HG02610 (cell line): ENCODE data around the gene SMIM10L1.
A peak's percentile ranks its signal among the peaks of the same experiment; 100 is the strongest.

Source experiments
- ATAC-seq: cut with Tn5 transposase; IDR thresholded peaks from one replicate; pipeline ENCODE4 v1.9.1; 2021; ENCODE audit warnings: mild to moderate bottlenecking, moderate library complexity; ENCODE audit not compliant: unreplicated experiment

The SMIM10L1 gene

DNA sequence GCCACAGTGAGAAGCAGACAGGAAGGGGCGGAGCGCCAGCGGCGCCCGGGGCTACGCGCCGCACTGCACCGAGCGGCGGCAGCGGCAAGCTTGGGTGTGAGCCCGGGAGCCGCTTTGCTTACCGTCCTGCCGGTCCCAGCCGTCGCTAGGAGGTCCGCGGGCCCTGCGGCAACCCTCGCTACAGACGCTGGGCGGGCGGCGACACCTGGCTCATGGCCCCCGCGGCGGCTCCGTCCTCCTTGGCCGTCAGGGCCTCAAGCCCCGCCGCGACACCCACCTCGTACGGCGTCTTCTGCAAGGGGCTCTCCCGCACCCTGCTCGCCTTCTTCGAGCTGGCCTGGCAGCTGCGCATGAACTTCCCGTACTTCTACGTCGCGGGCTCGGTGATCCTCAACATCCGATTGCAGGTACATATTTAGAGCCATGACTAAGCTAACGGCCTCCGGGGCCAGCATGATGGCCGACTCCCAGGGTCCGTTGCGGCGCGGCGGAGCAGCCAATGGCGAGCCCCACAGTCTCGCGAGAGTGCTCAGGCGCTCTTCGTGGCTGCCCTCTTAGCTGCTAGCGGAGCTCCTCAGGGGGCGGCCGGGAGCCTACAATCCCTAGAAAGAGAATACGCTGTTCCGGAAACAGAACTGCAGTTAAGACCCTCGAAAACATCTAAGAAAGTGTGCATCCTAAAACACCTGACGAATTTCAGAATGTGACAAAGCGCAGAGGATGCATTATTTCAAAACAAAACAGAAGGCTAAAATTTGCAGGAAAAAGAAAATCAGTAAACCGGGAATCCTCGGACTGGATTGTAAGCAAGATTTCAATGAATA is at the start of gene SMIM10L1:
Gene SMIM10L1 (plus strand): TSS at position 50 of the 824 bp plus-strand sequence. CDS start 163 bp downstream, at position 213.
- ATAC-seq, result peak; percentile 96

DNA sequence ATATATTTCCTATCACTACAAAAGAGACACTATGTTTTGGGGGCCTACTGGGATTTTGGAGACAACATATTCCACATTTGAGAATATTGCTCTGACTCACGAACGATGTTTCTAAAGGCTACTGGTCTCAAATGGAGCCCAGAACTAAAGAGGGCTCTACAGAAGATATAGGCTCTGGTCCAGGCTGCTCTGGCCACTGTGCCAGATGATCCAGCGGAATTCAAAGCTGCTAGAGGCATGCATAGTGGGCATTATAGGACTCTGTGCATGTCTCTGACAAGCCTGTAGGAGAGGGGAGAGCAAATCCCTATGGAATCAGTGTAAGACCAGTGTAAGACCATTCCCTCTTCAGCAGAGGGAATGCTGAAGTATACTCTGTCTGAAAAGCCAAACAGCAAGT is 40.6 kb upstream of the SMIM10L1 start:
- no peak for ATAC-seq

DNA sequence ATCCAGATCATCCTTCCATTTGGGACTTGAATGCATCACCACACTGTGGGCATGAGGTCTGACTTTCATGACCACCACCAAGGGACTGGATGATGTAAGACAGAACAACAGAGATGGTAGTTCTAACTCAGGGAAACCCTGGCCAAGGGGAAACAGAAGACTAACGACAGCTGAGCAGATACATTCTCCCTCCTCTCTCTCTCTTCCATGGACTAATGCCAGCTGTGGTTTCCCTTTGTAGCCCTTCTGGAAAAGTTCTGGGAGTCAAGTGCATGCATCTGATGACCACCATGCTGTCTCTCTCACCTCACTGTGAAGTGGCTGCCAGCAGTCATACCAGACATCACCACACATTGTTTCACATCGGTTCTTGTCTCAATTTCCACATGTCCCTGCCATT is 40.0 kb upstream of the SMIM10L1 start:
- ATAC-seq, result no peak

DNA sequence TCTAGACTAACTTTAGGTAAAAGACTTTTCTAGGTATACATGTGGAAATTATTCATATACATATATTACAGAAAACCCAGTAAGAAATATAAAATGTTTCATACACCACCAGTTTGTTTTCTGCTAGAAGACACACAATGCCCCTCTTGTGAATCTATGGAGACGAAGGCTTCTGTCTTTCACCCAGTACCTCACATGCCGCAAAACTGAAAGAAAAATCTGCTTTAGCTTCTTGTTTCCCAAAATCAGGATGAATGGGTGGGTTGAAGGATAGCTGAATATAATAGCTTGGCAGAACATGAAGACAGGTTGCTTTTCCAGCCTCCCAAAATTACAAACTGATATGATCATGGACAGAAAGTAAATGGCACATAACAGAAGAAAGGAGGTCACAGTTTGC is 37.8 kb upstream of the SMIM10L1 start:
- no peak for ATAC-seq

DNA sequence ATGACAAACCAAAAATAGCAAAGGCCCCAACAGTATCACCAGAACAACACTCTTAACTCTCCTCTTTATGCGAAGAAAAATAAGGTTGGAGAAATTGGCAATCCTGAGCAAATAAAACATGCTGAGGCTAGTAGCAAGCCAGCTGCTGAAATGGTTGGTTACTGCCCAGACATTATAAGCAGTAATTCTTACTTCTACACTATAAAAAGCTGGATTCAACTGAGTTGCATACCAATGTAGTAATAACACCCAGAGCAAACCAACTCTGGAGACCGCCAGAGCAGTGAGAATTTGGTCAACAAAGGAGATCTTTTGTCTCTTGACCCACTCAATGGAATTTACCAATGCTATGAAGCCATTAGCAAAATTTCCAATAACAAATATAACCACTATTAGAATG is 37.2 kb upstream of the SMIM10L1 start:
- ATAC-seq, result no peak

DNA sequence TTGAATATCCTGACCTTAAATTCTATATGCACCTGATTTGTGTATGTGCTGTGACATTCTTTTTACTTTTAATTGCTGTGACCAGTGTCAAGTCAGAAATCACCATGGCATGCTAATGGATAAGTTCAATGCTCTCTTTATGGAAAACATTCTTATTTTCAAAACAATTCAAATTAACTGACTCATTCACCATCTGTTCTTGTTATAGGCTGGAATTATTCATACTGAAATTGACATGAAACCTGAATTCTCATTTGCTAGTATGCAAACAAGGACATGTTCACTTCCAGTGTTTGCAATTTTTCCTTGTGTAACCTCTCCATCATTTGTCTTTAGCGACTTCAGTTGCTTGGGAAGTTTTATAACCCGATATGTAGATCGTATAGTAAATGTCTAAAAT is 36.7 kb upstream of the SMIM10L1 start, which contains the start of gene TAS2R30:
Gene TAS2R30 (minus strand): TSS at position 340 of the 400 bp plus-strand sequence. CDS start 400 bp downstream, outside the sequence.
- ATAC-seq, result no peak

DNA sequence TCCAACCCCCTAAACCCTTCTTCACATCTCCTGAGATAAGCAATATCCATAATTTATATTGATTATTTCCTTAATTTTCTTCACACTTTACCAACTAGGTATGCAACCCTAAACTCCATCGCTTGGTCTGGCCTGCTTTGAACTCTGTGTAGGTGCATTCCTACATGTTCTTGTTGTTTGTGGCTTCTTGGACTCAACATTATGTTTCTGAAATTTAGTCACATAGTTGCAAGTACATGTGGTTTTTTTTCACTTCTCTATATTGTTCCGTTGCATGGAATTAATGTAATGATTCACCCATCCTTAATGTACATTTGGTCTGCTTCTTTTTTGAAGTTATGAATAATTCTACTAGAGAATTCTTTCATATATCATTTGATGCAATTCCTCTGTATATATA is 34.9 kb upstream of the SMIM10L1 start:
- ATAC-seq, result peak; percentile 83

DNA sequence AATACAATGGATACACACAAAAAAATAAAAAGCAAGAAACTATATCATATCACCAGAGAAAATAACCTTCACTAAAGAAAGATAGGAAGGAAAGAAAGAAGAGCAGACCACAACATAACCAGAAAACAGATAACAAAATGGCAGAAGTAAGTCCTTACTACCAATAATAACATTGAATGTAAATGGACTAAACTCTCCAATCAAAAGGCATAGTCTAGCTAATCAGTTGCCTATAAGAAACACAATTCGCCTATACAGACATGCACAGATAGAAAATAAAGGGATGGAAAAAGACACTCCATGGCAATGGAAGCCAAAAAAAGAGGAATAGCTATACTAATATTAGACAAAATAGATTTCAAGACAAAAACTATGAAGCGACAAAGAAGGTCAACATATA is 27.6 kb upstream of the SMIM10L1 start:
- no peak for ATAC-seq

DNA sequence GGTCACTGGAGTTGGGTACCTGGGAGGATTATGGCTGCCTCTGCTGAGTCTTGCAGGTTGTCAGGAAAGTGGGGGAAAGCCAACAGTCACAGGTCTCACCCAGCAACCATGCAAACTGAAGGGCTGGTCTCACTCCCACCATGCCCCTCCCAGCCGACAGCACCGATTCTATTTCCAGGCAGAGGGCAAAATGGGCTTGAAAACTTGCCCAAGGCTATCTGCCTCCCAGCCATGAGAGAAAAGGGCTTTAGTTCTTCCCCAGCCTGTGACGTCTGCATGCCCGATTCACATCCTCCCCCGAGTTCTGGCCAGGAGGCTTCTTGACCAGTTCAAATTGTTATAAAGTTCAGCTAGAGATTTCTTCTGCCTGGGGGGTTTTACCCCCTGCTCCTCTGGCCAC is 26.7 kb upstream of the SMIM10L1 start:
- no peak for ATAC-seq

DNA sequence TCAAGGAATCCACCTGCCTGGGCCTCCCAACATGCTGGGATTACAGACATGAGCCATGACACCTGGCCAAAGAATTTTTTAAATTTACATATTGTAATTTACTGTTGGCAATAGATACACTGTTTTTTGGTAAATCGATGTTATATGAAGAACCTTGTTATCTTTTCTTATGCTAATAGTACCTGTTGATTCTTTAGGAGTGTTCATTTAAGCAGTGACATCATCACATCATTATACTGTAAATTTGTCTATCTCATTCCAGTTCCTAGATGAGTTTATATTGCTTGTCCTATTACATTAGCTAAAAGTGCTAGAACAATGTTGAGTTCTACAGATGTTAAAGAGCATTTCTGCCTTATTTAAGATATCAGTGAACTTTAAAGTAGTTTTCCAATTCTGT is 23.6 kb upstream of the SMIM10L1 start:
- ATAC-seq, result no peak

DNA sequence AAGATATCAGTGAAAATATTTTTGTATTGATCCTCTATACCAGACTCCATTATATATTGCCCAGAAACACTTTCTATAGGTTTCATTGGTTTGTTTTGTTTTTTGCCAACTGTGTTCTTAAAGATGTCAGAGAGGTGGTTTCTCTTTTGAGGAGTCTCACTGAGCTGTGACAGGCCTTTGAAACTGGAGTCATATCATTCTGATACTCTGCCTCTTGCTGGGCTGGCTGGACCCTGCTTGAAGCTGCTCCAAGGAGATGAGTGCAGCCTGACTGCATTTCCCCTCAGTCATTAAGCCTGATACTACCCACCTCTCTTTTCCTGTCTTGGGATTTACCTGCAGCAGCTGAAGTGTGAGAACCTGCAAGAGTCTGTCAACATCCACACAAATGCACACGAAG is 20.2 kb upstream of the SMIM10L1 start:
- ATAC-seq, result peak; percentile 80

DNA sequence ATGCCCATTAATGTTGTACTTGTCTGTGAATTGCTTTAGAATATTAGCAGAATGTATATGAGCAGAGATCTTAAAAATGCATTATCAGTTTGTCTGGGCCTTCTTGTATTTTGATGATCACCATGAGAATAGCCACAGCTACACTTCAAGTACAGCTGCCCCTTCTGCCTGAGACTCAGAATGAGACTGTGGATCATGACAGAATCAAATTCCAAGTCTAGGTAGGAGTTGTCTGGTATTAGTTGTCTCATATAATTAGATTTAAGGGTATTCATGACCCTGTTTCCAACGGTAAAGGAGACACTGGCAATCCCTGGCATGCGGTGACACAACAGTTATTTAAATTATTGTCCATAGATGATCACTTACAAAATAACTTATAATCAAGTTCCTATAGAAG is 18.3 kb upstream of the SMIM10L1 start:
- ATAC-seq, result no peak

DNA sequence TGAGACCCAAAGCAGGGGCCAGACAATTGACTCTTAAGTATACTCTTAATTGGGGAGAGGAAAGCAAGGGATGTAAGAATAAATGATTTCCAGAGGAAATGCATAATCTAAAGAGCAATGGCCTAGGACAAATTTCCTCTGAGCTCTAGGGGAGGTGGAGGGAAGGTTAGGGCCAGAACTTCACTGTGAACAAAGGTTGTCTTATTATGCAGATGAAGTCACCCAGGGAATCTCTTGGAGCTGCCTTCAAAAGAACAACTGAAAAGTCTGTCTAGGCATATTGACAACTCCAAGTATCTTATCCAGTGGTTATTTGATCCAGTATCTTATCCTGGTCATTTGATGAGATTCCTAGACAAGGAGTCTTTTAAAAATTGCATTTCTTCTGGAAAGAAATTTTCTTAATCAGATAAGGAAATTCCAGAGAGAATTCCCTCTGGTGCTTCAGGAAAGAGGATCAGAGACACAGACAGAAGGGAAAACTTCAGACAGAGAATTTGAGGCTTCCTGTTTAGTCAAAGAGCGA is 16.5 kb upstream of the SMIM10L1 start:
- ATAC-seq, result no peak

DNA sequence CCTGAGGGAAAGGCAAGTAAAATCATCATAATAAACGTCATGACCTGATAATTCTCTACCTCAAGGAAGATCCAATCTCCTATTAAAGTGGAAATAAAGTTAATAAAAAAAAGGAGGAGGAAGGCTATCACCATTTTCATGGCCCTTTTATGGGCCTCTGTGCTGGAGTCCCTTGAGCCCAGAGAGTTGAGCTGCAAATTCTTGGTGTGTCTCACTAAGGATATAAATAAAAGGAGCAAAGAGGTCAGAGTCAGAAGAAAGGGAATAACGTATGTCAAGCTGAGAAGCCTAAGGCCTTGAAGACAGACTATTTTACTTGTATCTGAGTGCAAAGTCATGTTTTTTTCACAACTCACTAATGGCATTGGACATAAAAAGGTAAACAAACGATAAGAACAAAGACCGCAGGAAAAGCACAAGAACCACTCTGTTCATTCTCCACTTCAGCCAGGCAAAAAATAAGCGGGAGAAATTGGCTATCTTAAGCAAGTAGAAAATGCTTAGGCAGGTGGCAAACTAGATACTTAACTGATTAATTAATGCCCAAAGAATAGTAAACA is 12.0 kb upstream of the SMIM10L1 start:
- ATAC-seq, result no peak

DNA sequence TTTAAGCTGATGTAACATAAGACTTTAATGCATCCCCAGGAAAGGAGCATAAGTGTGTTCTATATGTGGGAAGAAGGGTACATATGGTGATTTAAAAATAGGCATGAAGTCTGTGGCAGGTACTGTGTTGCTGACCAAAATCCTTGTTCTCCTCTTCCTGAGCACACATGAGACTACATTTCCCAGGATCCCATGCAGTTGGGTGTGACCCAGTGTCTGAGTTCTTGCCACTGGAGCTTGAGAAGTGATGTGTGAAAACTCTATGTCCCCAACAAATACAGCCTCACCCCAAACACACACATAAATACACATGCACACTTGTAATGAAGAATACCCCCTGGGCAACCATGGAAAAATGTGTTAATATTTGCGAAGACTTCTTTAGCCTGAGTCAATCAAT is 8.5 kb upstream of the SMIM10L1 start:
- ATAC-seq, result no peak

DNA sequence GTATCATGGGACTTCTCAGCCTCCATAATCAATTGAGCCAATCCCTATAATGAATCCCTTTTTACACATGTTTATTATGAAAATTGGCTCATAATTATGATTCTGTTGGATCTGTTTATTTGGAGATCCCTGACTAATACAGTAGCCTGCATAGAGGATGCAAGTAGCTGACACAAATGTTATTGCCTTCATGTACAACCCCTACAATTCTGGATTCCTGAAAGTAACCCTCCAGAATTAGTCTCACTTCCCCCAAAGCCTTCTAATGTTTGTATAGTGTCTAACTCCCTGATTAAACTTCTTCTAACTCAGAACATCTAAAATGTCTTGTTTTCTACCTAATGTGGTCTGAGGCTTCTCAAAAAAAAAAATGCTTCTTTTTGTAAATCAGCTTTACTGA is 6.6 kb upstream of the SMIM10L1 start:
- ATAC-seq, result no peak

DNA sequence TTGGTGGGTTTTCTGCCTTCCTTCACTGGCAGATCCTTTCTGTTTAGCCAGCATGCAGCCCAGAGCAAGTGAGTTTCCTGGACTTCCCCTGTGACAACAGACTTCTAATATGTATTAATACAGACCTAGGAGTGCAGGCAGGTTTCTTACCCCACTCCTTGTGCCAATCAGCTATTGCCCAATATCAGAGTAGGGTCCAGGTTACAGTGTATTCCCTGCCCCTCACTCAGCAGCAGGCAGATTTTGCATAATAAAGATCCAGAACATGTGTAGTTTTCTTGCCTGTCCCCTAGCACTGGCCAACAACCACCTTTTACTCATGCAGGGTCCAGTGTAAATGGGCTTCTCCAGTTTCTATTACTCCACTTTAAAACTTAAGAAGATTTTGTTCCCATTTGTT is 4.7 kb upstream of the SMIM10L1 start:
- ATAC-seq, result no peak

DNA sequence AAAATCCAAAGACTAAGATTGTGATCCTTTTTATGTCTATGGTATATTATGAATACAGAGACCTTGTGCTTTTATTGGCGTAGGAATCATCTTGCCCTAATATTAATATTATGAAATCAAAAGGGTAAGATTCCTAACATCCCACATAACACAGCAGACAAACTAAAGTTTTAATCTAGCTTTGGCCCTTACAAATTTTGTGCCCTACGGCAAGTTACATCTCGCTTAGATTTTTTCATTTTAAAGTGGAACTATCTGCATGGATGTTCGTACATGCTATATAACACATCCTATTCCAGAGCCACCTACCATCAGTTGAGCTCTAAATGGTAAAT is 217 bp upstream of the SMIM10L1 start:
- ATAC-seq, result no peak

DNA sequence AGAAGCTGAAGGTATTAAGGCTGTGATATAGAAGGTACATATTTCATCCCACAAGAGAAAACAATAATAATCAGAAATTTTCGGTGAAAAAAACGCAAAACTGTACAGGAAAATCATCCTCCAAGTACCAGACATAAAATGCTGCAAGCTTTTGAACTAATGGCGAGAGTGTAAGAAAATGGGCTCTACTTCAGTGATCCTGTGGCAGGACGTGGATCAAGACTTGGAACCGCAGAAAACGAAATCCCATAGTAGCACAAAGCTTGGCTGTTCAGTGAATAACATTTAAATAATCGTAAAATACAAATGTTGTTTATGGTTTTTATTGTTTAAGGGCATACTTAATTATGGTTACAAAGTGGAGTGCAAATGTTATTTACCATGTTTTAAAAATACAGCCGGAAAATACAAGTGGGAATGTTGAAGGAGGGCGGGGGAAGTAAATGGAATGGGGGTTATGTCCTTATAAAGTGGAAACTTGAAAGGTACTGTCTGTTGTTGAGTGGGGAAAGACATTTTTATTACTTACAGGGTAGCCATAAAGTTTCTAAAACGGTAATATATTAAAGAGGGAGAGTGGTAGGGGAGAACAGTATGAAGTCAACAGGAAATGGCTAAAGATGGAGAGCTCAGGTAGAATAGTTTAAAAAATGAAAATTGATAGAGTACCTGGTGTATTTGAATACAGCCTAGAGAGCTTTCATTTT is 1.1 kb downstream of the SMIM10L1 start:
- ATAC-seq, result no peak

DNA sequence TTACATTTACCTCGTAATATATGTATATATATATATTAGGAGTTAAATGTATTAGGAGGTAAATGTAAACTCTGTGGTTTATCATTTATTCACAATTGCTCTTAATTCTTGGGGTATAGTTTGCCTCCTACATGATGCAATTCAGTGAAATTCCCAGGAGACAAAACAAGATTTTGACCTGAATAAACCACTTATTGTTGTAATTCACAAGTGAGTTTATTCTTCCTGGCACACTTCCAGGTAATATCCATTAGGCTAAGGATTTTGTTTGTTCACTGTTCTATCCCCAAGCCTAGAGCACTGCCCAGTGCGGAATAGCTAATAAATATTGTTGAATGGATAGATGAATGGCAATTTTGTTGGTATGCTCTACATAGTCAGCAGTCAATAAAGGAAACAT is 3.0 kb downstream of the SMIM10L1 start:
- ATAC-seq, result no peak

DNA sequence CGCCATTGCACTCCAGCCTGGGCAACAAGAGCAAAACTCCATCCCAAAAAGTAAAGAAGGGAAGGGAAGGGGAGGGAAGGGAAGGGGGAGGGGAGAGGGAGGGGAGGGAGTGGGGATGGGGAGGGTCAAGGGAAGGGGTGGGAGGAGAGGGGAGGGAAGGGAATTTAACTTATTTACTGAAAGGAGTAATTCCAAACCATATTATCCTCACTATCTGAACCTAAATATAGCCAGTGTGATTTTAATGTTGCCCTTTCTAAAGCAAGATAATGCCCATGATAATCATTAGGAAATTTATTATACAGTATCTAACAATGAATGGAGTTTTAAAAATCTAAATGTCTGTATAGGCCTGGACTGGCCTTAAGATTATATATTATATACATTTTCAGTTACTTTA is 7.3 kb downstream of the SMIM10L1 start:
- ATAC-seq, result no peak

DNA sequence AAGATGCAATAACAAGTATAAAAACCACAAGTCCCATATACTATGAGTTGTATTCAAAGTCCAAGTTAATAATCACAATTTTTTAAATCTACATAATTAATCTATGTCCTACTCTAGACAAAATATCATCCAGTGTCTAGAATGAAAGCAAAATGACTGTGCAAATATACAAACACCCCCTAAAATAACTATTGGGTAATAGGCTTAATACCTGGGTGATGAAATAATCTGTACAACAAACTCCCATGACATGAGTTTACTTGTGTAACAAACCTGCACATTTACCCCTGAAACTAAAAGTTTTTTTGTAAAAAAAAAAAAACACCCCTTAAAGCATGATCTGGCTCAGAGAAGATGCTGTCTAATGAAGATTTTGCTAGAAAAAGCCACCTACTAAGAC is 11.5 kb downstream of the SMIM10L1 start:
- ATAC-seq, result no peak
